NCI-H2029 treated with DMSO at 0.1 percent for 48 hours (cell line): ENCODE data around the gene HCRTR1.

Source experiments
- DNase-seq: peaks from one replicate; lab custom pipeline; 2025; lab: John Stamatoyannopoulos, UW

HCRTR1 gene

DNA sequence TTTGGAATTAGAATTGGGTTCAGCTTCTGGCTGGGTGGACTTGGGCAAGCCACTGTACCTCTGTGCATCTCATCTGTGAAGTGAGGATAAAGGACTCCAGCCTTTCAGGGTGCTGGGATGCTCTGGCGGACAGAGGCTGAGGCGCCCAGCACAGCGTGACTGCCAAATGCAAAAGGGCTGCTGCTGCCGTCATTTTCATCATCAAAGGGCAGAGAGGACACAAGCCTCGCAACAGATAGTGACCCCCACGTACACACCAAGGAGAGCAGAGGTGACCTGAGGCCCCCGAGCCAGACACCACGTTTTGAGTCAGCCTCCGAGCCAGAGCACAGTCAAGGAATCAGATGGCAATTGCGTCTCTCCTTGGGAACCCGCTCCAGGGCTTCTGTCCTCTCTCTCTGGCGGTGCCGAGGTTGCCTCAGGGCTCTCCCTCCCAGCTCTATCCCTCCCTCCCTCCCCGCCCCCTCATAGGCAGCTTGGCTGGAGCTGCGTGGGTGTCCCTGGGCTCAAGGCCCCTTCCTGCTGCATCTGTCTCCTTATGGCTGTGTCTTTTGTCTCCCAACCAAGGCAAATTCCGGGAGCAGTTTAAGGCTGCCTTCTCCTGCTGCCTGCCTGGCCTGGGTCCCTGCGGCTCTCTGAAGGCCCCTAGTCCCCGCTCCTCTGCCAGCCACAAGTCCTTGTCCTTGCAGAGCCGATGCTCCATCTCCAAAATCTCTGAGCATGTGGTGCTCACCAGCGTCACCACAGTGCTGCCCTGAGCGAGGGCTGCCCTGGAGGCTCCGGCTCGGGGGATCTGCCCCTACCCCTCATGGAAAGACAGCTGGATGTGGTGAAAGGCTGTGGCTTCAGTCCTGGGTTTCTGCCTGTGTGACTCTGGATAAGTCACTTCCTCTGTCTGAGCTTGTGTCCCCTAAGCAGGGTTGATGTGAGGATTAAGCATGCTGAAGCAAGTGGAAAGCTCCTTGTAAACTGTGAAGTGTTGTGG, 9.0 kb downstream of the HCRTR1 start:
- DNase-seq = no peak

DNA sequence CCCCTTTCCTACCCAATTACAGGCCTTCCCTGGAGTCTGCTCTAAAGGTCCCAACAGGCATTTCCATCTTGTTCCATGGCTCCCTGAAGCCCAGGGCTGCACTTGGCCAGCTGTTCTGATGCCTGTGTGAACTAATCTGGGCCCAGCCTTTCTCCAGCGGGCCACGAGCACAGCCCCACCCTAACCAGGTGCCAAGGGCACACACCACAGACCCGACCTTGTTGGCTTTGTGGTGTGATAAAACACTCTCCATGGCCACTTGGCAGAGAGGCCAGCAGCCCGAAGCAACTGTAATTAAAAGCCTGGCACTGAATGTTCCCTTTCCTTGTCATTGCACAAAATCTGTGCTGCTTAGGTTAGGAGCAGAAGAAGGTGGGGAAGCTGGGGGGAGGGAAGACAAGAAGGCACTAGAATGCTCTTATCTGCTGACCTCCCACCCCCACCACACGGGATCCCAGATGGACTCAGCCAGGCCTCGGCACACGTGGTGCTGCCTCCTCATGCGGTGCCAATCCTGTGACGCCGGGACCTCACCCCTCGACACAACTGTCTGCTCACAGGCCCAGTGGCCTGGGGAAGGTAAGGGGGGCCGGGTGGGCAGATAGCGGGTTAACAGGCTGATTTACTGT, 9.9 kb downstream of the HCRTR1 start:
- no peak for DNase-seq

DNA sequence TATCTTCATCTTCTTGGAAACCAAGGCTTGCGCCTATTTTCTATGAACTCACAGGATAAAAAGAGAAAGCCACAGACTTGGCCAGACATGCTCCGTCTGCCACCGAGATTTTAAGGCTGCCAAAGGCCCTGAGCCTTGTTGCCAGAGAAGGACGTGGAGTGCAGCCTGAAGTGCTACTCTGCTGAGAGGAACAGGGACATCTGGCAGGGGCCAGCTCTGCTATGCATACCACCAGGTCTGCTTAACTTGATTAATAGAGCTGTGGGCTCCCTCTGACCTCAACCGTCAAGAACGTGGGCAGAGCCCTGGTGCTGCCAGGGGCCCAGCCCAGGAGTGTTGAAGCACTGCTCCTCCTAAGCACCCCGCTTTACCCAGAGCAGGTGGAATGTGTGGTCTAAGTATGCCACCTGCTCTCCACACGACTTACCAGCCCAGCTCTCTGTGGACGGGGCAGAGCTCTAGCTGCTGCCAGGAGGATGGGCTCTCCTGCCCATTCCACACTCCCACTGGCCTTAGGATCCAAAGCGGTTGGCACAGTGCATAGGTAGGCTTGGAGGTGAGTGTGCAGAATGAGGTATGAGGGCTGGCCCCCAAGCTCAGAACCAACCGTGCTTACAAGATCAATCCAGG, 10.6 kb downstream of the HCRTR1 start:
- peak; percentile 29 for DNase-seq

DNA sequence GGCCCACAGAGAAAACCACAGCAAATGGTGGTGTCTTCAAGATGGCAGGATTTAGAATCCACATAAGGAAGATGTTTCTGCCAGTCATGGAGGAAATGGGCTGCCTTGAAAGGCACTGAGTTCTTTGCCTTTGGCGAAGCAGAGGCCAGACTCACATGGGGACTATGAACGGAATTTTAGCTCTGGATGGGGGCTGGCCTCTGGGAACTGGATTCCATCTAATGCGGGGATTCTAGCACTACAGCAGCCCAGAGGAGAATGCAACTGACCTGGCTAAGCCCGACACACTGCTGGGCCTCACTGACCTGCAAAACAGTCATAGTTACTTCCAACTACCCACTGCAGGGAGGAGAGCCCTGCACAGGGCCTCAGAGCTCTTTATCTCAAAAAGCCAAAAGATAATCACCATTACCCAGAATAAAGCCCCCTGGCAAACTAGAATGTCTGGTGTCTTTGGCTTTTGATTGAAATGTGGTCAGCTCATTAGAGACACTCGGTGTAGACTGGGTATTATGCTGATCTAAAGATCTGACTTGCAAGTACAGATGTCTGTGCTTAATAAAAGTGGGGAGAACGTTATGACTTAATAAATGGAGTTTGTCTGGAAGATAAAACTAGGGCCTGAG, 11.6 kb downstream of the HCRTR1 start:
- no peak for DNase-seq

DNA sequence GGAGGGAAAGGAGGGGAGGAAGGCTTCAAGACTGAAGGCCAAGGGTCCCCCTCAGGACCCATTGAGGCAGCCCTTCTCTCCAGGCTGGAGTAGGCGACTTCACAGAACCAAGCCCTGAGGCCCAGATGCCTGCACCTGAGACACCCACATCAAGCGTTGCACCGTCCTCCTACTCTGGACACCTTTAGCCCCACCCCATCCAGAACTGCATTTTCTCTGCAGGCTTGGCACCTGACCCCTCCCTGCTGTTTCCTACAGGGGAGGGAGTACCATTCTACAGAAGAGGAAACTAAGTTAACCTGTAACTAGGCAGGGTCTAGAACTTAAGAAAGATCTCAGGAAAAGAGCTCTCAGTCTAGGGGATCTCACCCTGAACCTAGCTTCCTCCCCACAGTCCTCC, 15.2 kb downstream of the HCRTR1 start:
- no peak for DNase-seq

DNA sequence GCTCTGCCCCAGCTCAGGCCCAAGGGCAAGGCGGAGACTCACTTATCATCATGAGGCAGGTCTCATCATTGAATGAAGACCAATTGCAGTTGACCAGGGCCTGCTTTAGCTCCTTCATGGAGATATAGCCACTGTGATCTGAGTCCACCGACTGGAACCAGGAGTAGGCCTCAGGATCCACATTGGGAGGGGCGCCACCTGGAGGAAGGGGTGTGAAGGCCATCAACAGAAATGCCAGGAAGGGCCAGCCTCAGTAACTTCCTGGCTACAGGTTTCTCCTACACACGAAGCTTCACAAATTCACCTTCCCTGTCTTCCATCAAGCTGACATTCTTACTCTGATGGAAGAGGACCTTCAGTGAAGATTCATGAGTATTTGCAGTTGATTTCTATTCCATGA, 15.6 kb downstream of the HCRTR1 start:
- no peak for DNase-seq

DNA sequence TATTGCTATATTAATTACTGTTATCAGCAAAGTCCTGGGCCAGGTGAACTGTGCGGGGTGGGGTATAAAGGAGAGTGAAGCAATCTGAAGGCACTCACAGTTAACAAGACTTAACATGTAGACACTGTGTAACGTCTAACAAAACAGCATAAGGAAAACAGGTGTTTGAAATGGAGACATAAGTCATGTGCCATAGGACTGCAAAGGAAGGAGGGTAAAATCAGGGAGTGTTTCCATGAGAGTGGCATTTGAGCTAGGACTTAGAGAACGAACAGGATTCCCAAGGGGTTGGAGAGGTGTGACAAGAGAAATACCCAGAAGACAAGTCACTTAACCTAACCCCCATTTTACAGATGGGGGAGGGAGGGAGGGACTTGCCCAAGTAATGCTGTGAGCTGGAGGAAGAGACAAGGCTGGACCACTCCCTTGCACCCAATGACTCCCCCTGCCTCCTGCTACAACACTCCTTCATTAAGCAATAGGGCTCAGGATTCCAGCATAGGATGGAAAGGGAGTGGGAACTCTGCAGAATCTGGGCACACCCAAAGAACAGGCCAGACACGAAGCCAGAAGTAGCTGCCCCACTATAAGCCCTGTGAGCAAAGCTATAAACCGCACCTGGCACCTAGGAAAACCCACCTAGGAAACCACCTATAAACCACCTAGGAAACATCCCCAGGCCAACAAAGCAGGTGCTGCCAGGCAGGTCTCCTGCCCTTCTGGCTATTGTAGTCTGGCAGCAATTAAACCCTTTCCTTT, 20.6 kb downstream of the HCRTR1 start:
- DNase-seq = no peak

DNA sequence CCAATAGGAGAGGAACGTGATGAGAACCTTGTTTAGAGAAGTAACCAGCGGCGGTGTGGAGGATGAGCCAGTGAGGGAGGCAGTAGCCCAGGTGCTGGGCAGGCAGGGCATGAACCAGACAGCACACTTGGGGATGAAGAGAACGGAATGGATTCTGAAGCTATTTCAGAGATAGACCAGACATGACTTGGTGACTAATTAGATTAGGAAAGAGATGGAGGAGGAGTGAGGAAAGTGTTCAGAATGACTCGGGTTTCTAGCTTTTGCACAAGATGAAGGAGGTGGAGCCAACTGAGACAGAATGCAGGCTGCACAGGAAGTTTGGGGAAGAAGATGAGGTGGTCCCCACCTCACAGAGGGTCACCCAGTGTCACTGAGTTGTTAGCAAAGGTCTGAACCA, 22.1 kb downstream of the HCRTR1 start:
- no peak for DNase-seq

DNA sequence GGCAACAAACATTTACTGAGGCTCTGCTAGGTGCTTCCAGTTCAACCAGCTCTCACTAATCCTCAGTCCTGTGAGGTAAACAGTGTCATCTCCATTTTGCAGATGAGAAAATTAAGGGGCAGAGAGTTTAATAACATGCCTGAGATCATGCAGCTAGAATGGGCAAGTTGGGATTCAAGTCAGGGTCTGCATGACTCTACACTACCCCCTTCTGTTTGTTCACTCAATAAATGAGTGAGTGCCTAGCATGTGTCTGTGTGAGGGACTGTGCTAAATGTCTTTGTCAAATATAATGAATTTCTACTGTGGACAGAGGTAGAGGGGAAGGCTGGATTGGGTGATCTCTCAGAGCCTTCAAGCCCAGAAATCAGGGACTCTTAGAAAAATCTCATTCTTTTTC, 22.7 kb downstream of the HCRTR1 start:
- no peak for DNase-seq

DNA sequence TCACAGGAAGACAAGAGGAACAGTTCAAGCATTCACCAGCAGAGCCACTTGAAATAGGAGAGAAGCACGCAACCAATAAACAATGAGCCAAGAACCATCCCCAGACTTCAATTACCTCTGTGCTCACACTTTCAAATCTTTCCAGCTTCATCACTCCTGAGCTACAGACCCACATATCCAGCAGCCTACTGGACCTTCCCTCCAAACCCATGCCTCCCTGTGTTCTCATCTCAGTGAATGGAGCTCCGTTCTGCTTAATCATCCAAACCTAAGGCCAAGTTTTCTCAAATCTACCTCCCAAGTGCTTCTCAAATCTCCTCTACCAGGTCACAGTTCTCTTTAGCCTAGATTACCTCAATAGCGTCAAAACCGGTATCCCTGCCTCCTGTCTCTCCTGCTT, 23.5 kb downstream of the HCRTR1 start:
- no peak for DNase-seq

DNA sequence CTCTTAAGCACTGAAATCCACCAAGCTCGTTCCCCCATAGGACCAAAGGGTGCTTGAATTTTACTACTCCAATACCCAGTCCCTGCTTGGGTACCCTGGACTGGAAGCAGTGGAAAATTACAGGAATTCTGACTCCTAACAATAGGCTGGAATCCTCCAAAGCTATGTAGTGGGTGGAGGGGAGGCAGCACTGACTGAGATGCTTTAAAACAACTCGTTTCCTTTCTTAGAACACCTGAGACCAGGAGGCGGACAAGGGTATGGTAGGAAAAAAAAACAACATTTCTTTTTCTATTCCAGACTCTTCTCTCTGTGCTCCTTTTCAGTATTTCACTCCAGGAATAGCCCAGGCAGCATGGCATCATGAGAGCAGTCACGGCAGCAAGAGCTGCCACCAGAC, 24.9 kb downstream of the HCRTR1 start:
- no peak for DNase-seq

DNA sequence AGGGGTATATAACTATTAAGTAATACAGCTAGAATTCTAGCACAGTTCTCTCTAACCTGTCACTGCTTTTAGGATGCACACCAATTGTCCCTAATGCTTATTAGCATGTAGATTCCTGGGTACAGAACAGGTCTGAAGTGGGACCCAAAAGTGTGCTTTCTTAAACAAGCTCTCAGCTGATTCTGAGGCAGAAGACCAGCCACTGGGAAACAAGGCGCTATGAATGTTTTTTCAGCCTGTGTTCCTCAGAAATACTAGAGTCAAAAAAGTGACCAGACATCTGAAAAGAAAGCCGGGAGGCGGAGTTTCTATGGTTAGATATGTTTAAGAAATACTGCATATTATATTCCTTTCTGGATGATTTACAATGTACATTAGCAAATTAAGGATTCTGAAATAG, 25.4 kb downstream of the HCRTR1 start:
- no peak for DNase-seq

DNA sequence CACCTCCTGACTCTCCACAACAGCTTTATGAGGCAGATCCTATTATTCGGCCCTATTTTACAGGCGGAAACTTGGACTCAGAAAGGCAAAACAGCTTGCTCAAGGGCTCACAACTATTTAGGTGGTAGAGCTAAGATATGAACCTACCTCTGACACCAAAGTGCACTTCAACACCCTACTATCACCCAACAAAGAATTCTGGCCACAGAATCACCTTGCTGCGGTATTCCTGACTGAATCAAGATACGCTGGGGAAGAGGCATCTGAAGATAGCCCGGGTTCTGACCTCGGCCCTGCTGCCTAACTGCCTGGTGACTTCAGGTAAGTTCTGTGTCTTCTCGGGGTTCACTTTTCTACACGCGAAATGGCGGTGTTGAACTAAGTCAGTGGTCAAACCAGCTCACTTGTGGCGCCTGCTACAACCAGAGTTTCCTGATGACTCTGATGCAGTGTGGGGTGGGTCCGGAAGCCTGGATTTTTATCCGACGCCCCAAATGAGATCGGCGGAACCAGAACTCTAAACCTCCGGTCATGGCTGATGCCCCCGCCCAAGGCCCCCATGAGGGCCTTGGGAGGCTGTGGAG, 26.6 kb downstream of the HCRTR1 start:
- DNase-seq = no peak

DNA sequence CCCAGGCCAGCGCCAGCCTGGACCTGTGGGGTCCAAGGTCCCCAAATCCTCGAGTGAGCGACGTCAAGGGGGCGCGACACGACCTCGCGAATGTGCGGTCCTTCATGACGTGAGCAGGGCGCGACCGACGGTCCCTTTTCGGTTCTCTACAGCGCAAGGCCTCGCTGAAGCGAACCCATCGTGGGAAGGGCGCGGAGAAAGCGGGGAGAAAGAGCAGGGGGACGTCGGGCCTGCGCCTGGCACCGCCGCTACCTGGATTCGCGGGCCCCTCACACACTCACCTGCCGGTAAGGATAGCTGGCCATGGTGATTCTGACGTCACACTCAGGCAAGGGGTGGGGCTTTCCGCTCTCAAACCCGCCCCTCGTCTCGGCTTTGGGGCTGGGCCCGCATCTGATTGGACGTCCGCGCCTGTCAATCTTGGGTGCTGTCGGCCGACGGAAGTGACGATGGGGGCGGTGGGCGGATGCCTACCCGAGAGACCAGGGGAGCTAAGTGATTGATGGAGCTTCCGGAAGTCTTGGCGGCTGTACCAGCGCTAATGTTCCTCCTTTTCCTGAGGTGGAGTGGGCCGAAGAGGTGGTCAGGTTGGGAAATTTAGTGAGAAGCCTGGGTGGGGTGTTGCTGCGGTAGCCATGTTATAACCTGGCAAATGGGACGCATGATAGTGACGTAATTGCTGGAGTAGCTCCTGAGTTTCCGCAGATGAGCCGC, 27.2 kb downstream of the HCRTR1 start, which contains the start of gene PEF1:
Gene PEF1 (minus strand): TSS at position 317 of the 714 bp plus-strand sequence. CDS start 12 bp downstream, at position 305.
- DNase-seq = peak; percentile 98

DNA sequence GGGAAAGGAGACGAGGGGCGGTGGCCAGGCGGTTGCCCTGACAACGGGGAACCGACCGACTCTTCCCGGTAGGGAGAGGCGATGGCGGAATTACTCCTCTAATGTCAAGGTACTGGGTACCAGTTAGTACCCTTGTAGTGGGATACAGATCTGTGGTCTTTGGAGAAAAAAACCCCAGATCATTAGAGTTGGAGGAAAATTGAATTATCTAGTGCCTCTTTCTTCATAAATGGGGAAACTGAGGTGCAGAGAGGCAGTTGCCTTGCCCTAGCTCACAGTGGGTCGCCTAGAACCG, 27.7 kb downstream of the HCRTR1 start:
- no peak for DNase-seq

DNA sequence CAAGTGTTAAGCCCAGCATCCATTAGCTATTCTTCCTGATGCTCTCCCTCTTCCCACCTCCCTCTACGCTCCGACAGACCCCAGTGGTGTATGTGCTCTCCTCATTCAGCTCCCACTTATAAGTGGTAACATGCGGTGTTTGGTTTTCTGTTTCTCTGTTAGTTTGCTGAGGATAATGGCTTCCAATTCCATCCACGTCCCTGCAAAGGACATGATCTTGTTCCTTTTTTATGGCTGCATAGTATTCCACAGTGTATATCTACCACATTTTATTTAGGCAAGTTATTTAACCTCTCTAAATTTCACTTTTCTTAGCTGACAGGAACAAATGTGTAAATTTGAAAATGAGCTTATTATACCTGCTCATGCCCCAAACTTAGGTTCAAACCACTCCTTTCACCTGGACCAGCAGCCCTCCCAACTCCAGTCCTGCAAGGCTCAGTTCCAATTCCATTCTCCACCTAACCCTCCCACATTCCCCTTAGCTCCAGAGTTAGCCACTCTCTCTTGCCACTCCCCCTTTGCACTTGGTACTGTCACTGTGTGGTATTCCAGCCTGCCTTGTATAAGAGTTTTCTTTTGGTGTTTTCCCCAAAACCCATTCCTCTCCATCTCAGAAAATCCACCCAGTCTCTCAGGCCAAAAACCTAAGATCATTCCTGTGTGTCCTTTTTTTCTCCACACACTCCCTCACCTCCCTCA, 28.9 kb downstream of the HCRTR1 start:
- DNase-seq = no peak

DNA sequence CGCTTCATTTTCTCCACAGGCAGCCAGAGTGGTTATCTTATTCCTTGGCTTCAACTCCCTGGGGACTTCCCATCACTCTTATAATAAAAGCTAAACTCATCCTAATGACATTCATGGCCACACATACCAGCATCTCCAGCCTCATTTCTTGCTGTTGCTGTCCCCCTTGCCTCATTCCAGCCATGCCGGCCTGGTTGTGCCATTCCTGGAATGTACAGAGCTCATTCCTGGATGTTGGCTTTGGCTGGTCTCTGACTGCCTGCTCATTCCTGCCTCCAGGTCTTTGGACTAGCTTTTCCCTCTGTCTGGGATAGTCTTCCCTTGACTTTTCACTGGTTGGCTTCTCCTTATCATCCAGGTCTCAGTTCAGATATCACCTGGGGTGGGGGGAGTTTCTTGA, 29.6 kb downstream of the HCRTR1 start:
- DNase-seq = no peak

DNA sequence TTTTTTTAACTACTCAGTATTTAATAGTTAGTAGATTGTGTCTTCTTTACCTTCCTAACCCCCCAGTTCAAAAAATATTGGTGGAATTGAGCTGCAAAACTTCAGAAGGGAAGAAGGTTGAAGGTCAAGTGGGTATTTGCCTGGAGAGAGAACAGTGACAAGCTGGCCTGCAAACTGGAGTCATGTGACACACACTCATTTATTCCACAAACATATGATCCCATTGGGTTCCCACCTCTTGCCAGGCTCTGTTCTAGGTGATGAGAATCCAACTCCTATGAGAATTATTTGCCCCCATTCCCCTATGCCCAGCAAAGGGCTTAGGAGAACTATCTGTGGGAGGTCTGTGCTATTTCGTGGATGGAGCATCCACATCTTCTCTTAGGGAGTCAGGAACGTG, 30.7 kb downstream of the HCRTR1 start:
- DNase-seq = no peak

DNA sequence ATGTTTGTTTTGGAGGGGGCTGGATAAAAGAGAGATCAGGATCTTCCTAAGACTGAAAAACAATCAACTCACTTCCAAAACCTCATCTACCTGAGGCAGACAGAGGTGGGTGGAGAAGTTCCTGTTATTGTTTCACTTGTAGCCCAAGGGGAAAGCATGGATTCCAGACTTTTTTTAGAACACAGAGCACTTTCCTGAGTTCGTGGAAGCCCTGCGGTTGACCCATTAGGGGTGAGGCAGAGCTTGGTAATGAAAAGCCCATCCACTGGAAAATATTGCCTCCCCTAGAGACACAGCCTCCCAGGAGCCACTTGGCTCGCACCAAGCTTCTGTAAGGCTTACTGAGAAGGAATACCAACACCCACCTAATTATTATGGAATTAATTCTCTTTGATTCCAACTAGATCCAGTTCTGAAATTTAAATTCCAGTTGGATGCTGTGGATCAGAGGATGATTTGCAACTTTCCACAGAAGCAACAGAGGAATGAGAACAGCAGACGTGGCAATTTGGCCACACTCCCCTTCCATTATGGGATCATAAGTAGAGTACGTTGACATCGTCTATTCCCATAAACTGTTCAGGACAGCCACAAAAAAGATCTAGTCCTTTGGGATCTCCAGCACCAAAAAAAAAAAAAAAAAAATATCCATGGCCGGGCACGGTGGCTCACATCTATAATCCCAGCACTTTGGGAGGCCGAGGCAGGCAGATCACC, 31.3 kb downstream of the HCRTR1 start:
- no peak for DNase-seq
